HG02763 (cell line): ENCODE measurements around the gene TOLLIP.
"Not testable (repeated sequence)": the region's sequence is repeated elsewhere in the genome, so short reads cannot be mapped to it uniquely, and the experiment has no call there.

Experiments
- ATAC-seq: cut with Tn5 transposase; IDR thresholded peaks from one replicate; pipeline ENCODE4 v1.9.1; 2021; ENCODE audit warnings: mild to moderate bottlenecking, moderate library complexity; ENCODE audit not compliant: unreplicated experiment

TOLLIP gene

DNA sequence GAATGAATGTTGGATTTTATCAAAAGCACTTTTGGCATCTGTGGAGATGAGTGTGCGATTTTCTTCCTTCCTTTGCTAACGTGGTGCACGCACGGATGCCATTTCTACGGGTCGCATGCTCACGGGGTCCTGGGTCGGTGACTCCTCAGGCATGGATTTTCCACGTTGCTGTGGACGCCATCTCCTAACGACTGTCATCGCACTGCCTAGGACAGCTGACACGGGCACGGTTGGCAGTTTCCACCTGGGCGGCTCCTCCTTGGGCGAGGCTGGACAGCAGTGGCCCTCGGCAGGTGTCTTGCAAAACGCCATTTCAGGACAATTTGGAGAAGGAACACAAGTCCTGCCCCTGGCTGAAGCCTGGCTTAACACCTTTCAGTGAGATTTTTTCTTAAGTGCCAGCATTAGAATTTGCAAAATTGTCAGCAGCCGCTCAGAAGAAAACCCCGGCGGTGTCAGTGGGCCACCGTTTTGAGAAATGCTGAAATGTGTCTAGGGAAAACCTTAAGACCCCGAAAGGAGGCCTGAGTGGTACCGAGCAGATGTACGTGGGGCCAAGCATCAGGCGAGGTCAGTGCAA lies 34.7 kb upstream of the TOLLIP start:
- ATAC-seq: no peak

DNA sequence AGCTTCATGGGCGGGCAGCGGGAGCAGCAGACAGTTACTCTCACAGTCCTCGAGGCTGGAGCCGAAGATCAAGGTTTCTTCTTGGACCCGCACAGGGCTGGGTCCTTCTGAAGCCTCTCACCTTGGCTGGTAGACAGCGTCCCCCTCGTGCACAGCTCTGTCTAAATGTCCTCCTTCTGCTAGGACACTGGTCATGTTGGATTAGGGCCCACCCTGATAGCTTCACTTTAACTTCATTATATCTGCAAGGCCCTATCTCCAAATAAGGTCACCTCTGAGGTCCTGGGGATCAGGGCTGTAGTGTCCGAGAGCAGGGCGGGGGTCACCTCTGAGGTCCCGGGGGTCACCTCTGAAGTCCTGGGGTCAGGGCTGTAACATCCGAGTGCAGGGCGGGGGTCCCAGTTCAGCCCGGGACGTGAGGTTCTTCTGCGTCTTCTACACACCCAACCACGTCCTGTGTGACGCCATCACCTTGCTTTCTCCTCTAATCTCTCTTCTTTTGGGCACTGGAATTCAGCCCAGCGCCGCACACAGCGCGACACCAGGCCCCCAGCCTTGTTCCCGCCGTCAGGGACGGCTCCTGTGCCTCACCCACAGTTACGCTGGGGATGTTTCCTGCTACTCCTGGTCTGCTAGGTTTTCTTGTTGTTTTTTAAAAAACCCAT lies 34.1 kb upstream of the TOLLIP start:
- ATAC-seq: no peak

- ATAC-seq: no peak
Observed at GRCh38 chr11:1342946-1343345, 33.5 kb upstream of the TOLLIP start.

- ATAC-seq: no peak
Observed at GRCh38 chr11:1341928-1342524, 32.6 kb upstream of the TOLLIP start.

DNA sequence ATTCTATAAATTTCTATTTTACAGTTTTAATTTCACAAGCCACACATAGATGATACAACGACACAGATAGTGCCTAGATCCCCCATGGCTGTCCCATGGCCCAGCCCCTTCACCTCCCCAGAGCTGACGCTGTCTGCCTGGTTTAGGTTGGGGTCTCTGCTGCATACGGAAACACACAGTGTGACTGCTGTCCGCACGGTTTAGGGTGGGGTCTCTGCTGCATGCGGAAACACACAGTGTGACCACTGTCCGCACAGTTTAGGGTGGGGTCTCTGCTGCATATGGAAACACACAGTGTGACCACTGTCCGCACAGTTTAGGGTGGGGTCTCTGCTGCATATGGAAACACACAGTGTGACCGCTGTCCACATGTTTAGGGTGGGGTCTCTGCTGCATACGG lies 31.8 kb upstream of the TOLLIP start:
- not testable (repeated sequence) for ATAC-seq

GRCh38 chr11:1340111-1340510 lies 30.7 kb upstream of the TOLLIP start:
- no peak for ATAC-seq

- no peak for ATAC-seq
Observed at GRCh38 chr11:1339066-1339675, 29.7 kb upstream of the TOLLIP start.

DNA sequence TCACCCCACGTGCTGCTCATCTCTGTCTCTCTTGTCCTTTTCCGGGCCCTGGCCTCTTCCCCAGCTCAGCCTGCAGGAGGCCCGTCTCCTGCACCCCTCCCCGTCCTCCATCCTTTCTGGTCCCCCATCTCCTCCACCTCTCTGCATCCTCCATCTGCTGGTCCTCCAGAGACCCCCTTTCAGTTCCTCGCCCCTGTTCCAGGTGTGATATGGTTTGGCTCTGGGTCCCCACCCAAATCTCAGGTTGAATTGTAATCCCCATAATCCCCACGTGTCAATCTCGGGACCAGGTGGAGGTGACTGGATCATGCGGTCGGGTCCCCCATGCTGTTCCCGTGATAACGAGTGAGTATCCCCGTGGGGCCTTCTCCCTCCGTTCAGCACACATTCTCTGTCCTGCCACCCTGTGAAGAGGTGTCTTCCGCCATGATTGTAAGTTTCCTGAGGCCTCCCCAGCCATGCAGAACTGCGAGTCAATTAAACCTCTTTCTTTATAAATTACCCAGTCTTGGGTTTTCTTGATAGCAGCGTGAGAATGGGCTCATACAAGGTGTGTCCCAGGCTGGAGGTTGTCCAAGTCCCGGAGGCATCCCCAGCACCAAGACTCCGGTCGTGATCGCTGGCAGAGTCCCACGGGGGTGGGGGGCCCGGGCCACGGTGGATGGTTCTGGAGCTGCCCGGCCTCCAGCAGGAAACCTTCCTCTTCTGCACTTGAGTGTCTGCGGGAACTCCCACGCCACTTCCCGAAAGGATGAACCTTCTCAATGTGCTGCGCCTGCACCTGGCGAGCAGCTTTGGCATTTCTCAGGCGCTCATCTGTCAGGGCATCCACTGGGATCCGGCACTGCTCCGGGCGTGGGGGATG lies 29.0 kb upstream of the TOLLIP start:
- no peak for ATAC-seq

GRCh38 chr11:1337647-1338007 lies 28.2 kb upstream of the TOLLIP start:
- ATAC-seq: no peak

DNA sequence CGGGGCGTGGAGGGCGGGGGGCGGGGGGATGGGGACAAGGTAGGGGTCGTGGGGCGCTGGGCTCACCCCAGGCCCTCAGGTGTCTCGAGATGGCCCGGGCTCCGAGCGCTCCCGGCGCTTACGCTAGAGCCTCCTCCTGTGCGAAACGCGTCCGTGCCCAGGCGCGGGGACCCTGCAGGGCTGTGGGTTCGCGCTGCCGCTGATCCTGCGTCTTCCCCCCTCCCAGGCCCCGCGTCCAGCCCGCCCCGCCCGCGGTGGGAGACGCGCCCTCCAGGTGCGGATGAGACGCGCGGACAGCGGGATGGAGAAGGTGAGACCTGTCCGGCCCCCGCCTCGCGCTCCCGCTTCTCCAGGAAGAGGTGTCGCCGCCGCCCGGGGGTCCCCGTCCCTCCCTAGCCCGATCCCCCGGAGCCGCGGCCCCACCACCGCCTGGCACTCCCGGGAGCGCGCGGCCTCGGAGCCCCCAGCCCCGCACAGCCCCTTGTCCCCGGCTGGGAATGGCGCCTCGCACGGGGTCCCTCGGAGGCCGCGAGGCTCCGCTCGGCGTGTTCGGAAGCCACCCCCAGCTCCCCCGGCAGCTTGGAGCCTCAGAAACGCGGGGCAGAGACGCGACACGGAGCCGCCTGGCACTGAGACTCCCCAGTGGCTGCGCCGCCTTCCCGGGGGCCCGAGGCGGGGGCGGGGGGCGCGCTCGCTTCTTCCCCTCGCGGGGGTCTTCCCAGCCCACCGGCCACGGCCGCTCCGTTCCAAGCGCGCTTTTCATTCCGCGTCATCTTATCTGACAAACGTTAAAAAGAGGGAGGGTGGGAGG lies 27.6 kb upstream of the TOLLIP start:
- ATAC-seq: no peak

DNA sequence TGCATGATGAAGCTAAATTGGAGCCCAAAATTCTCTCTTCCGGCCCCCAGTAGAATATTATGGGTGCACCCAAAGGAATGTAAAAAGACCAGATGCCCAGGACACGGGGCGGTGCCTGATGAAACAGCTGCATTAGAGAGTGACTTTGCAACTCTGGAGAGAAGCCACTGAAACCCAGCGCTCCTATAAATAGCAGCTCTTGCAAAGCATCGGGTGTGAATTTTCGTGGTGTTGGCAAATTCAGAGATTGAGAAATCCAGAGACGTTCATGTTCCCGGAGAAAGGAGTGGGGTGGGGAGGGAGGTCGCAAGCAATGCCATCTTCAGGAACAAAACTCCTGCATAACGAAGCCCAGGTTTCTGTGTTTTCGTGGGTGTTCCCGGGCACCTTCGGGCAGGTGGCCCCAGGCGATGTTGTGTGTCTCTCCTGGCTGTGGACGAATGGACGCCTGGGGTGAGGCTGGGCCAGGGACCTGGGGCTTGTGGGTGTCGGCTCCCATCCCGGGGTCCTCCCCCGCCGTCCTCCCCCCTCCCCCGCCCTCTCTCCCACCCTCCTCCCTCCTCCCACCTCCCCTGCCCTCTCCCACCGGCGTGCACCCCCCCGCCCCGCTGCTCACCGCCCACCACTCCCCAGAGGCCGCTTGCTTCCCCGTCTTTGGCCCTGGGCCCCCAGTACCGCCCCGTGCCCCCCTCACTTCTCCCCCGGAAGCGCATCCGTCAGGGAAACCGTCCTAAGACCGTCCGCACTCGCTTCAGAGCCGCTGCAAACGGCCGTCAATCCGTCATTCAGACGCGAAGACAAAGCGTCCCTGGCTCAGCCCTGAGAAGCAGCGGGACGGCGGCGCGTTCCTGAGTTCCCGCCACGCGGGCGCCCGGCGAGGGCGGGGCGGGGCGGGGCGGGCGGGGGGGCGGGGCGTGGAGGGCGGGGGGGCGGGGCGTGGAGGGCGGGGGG lies 26.7 kb upstream of the TOLLIP start:
- ATAC-seq: no peak

DNA sequence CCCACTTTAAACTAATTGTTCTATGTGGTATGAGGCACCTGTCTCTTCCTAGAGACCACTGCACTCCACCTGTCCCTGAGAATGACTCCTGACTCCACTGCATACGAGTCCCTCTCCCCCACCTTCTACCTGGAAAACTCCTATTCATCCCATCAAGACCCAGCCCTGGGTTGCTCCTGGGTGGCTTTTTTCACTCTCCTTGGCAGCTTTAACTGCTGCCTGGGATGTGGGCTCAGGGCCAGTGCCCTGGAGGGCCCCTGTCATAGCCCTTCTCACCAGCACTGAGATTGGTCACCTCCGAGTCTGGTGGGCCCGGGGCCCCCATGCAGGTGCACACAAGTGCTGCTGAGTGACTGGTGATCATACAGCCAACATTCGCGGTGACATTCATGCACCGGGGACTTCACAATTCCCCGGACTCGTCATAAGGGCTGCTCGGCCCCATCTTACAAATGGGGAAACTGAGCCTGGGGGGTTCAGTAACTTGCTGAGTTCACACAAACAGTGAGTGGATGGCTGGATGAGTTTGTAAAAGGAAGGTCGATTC lies 25.9 kb upstream of the TOLLIP start:
- ATAC-seq: no peak

DNA sequence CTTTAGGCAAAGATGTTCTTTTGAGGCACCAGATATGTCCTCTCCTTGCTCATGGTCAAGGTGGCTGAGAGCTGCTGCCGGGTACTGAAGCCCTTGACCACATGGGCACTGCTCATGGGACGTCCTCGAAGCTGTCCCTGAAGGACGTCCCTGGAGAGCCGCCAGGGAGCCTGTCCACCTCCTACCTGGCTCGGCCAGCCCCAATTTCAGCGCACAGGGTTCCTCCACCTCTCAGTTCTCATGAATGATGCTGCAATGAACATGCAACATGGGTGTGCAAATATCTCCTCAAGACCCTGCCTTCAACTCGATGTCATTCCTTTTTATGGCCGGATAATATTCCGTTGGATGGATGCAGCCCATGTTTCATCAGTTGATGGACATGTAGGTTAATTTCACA lies 24.4 kb upstream of the TOLLIP start:
- ATAC-seq: no peak

GRCh38 chr11:1333091-1333772 lies 23.8 kb upstream of the TOLLIP start:
- ATAC-seq: no peak

- ATAC-seq: no peak
Observed at GRCh38 chr11:1330473-1330872, 21.0 kb upstream of the TOLLIP start.

- no peak for ATAC-seq
Observed at GRCh38 chr11:1327064-1327460, 17.6 kb upstream of the TOLLIP start.

- no peak for ATAC-seq
Observed at GRCh38 chr11:1326435-1327063, 17.1 kb upstream of the TOLLIP start.

GRCh38 chr11:1323774-1324173 lies 14.3 kb upstream of the TOLLIP start:
- no peak for ATAC-seq
